Diencephalon (tissue), 1 donor: ENCODE measurements around the gene TPI1. TPM values are rescaled to one million over a fixed set of nuclear protein-coding genes. Genes with fewer than 3 reads are reported as not detected.

ENCODE experiments used
- total RNA-seq: library from RNA; depleted of rRNA; stranded (reverse); fragments of >200 nt; gene quantifications from one replicate; pipeline ENCODE4 v1.2.3, GENCODE V29; 2014

Gene TPI1
- 349 TPM for total RNA-seq

GRCh38 chr12:6867413-6868210, at the start of gene TPI1:
Gene TPI1 (plus strand): TSS chr12:6867531. CDS start chr12:6867567, 36 bp downstream.

GRCh38 chr12:6821591-6822425, 45.5 kb upstream of the TPI1 start, which contains the start of gene GPR162:
Gene GPR162 (plus strand): TSS chr12:6821821. CDS start chr12:6823899, 2,078 bp downstream.

GRCh38 chr12:6827982-6828780, 39.1 kb upstream of the TPI1 start, which contains the start of gene P3H3:
Gene P3H3 (plus strand): TSS chr12:6828407. CDS start chr12:6828441, 34 bp downstream.

GRCh38 chr12:6840761-6841515, 26.4 kb upstream of the TPI1 start, which contains the start of gene GNB3:
Gene GNB3 (plus strand): TSS chr12:6840925. CDS start chr12:6841288, 363 bp downstream.

GRCh38 chr12:6851153-6851920, 16.0 kb upstream of the TPI1 start, which contains the start of gene CDCA3:
Gene CDCA3 (minus strand): TSS chr12:6851286. CDS start chr12:6850952, 334 bp downstream.

GRCh38 chr12:6851921-6852650, 15.2 kb upstream of the TPI1 start, which contains the start of gene USP5:
Gene USP5 (plus strand): TSS chr12:6852150. CDS start chr12:6852180, 30 bp downstream.

GRCh38 chr12:6873094-6874014, 6.0 kb downstream of the TPI1 start, which contains the start of gene SPSB2:
Gene SPSB2 (minus strand): TSS chr12:6873303. CDS start chr12:6872901, 402 bp downstream.

GRCh38 chr12:6904280-6905276, 37.2 kb downstream of the TPI1 start, which contains the start of gene LRRC23:
Gene LRRC23 (plus strand): TSS chr12:6904822. CDS start chr12:6905634, 812 bp downstream.

GRCh38 chr12:6914246-6914946, 47.1 kb downstream of the TPI1 start, which contains the start of gene ENO2:
Gene ENO2 (plus strand): TSS chr12:6914580. CDS start chr12:6915833, 1,253 bp downstream.

Other genes with a start within 250 kb of the TPI1 start
- gene LPAR5, start 231.6 kb upstream of the TPI1 start, total RNA-seq: 1.2 TPM
- gene ACRBP, start 220.1 kb upstream of the TPI1 start, total RNA-seq: 0.46 TPM
- 61.6 TPM for gene ING4, start 204.4 kb upstream of the TPI1 start, total RNA-seq
- gene ZNF384, start 178.2 kb upstream of the TPI1 start, total RNA-seq: 17.3 TPM
- 4.4 TPM for gene PIANP, start 166.7 kb upstream of the TPI1 start, total RNA-seq
- 41.5 TPM for gene COPS7A, start 143.5 kb upstream of the TPI1 start, total RNA-seq
- 104 TPM for gene MLF2, start 114.4 kb upstream of the TPI1 start, total RNA-seq
- gene PTMS, start 101.2 kb upstream of the TPI1 start, total RNA-seq: 84.2 TPM
- not detected for gene LAG3, start 95.0 kb upstream of the TPI1 start, total RNA-seq
- 4.8 TPM for gene CD4, start 78.0 kb upstream of the TPI1 start, total RNA-seq
- 87.9 TPM for gene GPR162, start 45.7 kb upstream of the TPI1 start, total RNA-seq
- gene P3H3, start 39.1 kb upstream of the TPI1 start, total RNA-seq: 15.0 TPM
- 3.2 TPM for gene GNB3, start 26.6 kb upstream of the TPI1 start, total RNA-seq
- 6.2 TPM for gene CDCA3, start 16.2 kb upstream of the TPI1 start, total RNA-seq
- 91.1 TPM for gene USP5, start 15.4 kb upstream of the TPI1 start, total RNA-seq
- gene SPSB2, start 5.8 kb downstream of the TPI1 start, total RNA-seq: 2.3 TPM
- 27.7 TPM for gene LRRC23, start 37.3 kb downstream of the TPI1 start, total RNA-seq
- 308 TPM for gene ENO2, start 47.0 kb downstream of the TPI1 start, total RNA-seq
- gene ATN1, start 60.4 kb downstream of the TPI1 start, total RNA-seq: 13.1 TPM
- not detected for gene RNU7-1, start 76.3 kb downstream of the TPI1 start, total RNA-seq
- gene C12orf57, start 76.5 kb downstream of the TPI1 start, total RNA-seq: 203 TPM
- gene PTPN6, start 83.8 kb downstream of the TPI1 start, total RNA-seq: 5.8 TPM
- gene PHB2, start 103.1 kb downstream of the TPI1 start, total RNA-seq: 100 TPM
- gene EMG1, start 103.4 kb downstream of the TPI1 start, total RNA-seq: 20.8 TPM
- gene LPCAT3, start 150.9 kb downstream of the TPI1 start, total RNA-seq: 13.8 TPM
- gene C1S, start 193.2 kb downstream of the TPI1 start, total RNA-seq: 13.1 TPM
- gene C1R, start 224.9 kb downstream of the TPI1 start, total RNA-seq: 6.7 TPM
- 4.6 TPM for gene C1RL, start 241.7 kb downstream of the TPI1 start, total RNA-seq